Measurements from ENCODE around the gene CISH.

The CISH gene, protein sequence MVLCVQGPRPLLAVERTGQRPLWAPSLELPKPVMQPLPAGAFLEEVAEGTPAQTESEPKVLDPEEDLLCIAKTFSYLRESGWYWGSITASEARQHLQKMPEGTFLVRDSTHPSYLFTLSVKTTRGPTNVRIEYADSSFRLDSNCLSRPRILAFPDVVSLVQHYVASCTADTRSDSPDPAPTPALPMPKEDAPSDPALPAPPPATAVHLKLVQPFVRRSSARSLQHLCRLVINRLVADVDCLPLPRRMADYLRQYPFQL

DNA sequence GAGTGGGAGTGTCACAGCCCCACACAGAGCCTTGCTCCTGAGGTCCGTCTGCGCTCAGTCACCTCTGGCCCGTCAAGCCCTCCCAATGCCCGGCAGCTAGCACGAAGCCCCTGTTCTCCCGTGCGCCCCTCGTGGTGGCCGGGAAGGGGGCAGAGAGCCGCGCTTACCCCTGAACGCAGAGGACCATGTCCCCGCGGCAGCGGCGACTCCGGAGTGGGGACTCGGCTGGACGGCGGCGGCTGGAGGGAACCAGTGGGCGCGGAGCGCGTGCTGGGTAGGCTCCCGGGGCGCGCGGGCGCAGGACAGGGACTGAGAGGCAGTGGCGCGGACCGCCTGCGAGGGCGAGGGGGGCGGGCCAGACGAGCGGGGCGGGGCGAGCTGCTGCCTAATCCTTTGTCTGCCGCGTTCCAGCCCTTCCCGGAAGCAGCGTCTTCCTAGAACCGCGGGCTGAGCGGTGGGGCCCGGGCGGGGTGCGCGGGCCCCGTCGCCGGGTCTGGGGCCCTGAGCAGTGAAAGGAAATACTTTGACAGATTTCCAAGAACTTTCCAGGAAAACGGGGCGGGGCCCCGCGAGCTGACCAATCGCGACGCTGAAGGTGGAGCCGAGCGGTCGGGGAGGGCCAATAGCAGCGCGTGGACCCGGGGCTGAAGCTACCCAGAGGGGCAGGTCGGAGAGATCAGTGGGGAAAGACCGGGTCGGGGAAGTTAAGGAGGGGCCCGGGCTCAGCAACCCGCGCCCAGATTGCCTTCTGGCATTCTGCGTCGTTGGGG lies at the start of gene CISH:
TSS of gene CISH (minus strand) at position 311 of the 770 bp plus-strand sequence. CDS start at position 187, 124 bp downstream.
- peak; percentile 93 for DNase-seq (ENCODE audit: low read depth)

DNA sequence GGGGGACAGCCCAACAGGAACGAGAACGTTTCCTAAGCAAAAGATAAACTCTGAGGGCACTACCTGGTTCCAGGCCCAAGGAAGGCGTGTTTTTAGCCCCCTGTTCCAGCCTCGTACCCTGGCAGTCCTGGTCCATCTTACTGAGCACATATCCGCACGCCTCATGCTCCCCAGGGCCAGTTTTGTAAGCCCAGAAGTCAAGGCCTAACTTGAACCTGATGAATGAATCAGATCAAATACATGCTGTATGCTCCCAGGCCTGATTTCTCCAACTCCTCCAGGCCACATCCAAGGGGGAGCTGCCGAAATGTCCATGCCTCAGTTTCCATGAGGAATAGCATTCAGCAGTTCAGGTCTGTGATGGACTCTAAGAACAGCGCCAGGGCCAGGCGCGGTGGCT lies 48.8 kb upstream of the CISH start:
- no peak for DNase-seq (ENCODE audit: low read depth)

DNA sequence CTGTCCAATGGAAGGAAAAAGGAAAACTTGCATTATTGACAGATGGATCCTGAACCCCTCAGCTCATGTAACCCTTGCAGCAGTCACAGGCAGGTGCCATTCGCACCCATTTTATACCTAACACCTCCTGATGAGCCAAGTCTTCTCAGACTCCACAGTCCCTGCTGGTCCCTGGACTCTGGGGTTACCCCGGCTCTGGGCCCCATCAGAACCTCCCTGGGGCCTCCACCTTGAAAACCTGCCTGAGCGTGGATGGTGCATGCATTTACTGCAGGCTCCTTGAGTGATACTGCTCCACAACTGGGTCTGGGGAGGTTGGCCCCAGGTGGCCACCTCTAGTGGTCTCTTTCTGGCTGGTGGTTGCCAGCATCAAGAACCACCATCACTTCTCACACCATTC lies 47.3 kb upstream of the CISH start:
- no peak for DNase-seq (ENCODE audit: low read depth)

DNA sequence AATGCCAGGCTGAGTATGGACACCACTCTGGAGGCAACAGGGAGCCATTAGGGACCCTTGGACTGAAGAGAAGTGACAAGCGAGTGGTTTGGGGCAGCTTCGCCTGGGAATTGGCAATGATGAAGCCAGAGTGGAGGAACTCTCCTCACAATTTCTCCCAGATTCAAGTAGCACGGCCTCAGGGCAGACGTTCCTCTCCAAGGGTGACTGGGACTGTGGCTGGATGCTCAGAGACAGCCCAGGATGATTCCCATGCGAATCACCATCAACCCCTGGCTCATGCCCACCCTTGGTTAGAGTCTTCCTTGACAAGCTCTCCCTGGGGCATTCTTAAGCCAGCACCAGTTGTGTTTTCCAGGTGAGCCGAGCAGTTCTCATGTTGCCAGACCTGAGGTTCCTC lies 46.8 kb upstream of the CISH start:
- DNase-seq (ENCODE audit: low read depth) = no peak

DNA sequence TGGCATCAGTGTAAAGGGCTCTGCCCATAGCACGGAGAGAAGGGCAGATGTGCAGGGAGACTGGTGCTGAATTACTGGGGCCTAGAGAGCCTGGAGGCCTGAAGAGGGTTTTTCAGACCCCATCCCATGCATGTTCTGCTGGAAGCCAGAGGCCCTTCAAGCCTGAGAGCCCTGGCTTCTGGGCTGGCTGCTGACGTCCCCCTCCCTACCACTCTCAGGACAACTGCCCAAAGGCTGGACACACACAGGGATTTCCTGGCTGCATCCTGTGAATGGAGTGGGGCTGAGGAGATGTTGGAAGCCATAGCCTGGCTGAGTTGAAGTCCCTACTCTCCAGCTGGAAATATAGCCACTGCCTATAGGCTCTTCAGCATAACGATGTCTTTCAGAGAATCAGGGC lies 46.2 kb upstream of the CISH start:
- DNase-seq (ENCODE audit: low read depth) = no peak

DNA sequence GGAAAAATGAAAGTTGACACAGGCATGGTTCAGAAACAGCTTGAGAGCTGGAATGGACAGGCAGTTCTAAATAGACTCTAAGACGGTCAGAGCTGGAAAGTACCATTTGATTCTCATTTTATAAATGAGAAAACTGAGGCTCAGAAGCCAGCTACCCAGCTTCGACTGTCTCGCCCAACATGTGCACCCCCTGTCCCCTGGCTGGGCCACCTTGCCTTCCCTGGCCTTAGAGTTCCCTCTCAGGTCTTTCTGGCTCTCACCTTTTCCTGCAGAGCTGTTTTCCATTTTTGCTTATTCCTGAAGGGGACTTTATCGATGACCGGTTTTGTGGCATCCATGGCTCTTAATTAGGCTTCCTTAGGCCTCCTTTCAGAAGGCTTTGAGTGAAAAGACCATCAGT lies 45.8 kb upstream of the CISH start:
- DNase-seq (ENCODE audit: low read depth) = no peak

DNA sequence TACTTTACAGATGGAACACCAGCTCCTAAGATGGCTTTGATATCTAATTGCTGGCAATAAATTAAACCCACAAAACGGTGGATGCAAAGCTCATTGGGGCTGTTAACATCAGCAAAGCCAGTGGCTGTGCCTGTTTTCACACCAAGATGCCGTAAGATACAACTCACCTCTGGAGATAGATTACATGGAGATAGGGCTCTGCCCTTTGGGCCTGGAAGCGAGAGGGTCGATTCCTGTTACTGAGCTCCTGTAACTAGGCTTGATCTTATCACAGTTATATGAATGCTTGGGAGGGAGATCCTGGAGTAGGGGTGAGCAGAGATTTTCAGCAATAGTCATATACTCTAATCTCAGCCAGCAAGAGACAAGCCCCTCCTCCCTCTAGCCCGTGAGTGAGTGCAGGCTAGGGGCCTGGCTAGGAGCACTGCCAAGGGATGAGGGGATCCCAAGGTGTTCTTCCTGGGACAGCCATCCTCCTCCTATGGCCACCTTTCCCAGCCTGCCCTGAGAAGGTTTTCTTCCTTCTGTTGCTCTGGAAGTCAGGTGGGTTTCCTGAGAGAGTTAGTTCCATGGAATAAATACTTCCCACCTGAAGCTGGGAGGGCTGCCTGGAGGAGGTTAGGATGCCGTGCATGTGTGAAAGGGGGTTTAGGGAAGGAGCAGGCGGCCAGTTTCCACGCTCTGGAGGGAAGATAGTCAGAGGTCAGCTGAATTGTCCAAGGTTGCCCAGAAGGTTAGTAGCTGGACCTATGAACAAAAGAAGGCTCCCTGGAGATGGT lies 45.0 kb upstream of the CISH start:
- no peak for DNase-seq (ENCODE audit: low read depth)

DNA sequence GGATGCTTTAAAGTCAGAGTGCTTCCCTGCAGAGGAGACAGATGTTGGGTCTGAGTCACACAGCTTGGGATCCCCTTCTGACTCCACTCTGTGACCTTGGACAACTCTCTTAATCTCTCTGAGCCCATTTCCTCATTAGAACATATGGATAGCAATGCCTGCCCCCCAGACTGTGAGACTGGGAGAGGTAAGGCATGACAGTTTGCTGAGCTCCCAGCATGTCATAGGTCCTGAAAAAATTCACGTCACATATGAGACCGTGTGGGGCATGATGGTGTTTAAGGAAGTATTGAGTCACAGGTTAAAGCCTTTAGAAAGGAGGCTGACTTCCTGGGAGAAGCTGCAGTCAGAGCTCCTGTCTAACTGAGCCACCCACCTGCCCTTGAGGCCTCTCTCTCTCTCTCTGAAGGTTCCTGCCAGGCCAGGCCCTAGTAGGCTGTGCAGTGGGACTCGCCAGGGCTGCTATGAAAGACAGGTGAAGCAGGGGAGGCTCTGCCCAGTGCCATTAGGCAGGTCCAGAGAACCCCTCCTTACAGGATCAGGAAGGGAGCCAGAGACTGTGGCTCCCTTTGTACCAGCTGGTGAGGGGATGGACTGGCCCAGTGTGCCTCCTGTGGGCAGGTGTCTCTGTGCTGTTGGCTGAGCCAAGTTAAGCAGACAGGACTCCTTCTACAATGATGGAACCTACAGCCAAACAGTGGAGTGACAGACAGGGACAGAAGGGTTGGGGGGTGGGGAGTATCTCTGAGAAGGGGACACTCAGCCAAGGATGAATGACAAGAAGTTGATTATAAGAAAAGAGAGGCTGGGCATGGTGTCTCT lies 43.6 kb upstream of the CISH start:
- DNase-seq (ENCODE audit: low read depth) = no peak

DNA sequence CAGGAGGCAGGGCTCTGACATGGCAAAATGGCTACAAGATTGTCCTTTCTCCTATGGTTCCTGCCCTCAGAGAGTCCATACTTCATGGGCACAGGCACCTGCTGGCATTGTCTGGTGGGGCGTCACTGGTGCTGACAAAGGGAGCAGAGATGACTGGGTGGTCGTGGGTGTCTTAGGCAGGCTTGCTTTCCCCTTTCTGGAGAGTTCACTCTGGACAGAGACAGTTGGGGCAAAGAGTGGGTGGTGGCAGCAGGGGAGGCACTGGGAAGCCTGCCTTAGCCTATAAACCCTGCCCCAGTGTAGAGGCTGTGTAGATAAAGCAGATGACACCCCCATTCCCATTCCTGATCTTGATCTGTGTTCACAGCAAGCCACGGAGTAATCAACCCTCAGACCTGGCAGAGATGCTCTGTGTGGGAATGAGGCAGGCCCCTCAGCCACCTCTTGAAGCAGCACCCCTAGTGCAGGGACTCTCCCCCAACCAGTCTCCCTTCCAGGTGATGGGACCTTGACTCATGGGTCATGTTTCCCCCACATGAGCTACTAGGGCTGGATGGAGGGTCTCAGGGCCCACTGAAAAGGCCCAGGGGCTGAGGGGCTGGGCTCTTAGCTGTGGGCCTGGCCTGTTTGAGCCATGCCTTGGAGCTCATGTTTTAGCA lies 42.5 kb upstream of the CISH start:
- no peak for DNase-seq (ENCODE audit: low read depth)

DNA sequence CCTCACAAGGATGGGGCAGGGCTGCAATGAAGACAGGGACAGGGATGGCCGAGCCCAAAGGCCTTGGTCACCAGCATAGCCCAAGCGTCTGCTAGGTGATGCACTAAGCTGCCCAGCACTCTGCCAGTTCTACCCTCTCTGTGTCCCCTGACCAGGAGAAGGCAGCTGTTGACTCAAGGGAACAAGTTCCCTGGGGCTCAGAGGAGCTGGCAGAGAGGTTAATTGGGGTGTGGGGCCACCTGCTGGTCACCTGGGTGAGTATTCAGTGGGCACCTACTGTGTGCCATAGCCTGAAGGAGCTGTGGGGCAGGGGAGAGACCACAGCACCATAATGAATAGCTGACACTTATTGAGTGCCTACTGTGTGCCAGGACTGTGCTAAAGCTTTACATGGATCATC lies 41.1 kb upstream of the CISH start:
- peak; percentile 34 for DNase-seq (ENCODE audit: low read depth)

DNA sequence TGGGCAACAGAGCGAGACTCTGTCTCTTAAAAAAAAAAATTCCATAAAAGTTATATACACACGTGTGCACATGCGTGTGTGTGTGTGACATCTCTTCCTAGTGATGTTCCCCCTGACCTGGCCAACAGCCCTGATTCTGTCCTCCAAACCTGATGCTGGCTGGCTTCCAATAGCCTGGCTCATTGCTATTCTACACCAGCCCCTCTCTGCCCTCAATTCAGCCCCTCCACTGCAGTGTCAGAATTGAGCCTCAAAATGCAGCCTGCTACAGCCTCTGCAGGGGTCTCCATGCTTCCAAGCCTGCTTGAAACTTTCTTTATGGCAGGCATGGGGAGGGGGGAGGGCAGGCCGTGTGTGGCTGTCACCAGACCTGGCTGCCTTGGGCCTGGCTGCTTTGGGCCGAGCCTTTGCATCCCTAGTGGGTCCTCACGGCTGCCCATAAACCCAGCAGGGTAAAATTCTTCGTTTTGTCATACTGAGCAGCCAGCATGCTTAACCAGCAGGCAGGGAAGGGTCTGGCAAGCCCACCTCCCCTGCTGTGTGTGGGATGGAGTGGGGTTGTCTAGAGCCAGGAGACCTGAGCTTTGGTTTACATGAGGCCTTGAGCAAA lies 40.5 kb upstream of the CISH start:
- no peak for DNase-seq (ENCODE audit: low read depth)

DNA sequence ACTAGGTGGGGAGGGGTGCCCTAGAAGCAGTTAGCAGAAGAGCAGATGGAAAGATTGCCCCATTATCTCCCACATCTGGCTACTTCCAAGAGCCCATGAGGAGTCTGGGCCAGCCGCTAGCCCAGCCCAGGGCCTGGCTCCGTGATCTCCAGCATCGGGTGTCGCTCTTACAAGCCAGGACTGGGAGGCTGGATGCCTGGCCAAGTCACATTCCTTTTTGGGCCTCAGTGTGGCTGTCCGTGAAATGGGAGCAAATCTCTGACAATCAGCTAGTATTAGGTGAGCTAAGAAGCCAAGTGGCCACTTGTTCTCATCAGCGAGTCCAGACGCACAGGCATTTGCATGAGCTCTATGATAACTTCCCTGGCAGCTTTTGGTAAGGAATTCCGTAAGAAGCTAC lies 39.9 kb upstream of the CISH start:
- DNase-seq (ENCODE audit: low read depth) = no peak

DNA sequence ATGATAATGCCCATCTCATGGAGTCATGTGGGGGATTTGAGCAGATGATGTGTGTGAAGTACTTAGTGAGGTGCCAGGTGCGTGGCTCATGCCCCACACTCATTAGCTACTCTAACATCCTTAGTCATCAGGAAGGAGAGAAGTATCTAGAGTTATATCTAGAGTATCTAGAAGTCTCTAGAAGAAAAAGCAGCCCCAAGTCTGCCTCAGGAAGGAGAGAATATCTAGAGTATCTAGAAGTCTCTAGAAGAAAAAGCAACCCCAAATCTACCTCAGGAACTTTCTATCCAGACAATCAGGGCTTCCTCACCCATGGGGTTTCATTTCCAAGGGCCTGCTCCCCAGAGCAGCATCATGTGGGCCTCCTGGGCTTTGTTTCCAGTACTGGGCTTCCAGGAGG lies 38.4 kb upstream of the CISH start:
- no peak for DNase-seq (ENCODE audit: low read depth)

DNA sequence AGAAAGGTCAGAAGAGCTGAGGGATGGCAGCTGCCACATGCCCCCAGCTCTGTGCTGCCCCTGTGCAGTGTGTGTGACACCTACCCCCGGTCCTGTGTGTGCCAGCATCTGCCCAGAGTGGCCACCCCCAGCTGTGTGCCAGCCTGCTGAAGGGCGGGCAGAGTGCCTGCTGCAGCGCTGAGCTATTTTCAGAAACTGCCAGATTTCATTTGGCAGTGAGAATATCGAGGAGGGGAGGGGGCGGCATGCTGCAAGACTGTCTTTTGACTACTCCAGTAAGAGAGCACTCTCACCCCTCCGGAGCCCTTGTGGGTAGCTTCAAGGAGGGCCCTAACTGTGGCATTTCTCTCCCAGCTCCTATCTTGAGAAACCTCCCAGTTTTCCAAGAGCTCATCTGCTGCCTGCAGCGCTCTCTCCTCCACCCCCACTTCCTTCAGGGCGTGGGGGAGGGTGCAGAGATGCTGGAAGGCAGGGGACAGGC lies 37.9 kb upstream of the CISH start:
- no peak for DNase-seq (ENCODE audit: low read depth)

DNA sequence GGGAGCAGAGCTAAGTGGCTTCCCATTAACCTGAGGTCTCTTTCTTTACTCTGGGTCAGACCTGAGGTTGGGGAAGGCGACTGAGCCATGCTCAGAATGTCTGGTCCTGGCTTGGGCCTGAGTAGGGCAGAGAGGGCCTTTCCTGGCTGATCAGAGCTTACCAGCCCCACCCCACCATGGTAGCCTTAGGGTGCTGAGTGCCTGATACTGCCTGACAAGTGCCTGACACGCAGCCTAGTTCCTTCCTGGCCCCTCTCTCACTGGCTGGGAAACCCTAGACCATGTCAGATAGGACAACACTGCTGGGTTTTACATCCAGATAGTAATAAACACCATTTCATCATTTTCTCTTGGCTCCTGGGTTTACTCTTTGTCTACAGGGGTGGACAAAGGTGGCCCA lies 37.4 kb upstream of the CISH start:
- DNase-seq (ENCODE audit: low read depth) = no peak

DNA sequence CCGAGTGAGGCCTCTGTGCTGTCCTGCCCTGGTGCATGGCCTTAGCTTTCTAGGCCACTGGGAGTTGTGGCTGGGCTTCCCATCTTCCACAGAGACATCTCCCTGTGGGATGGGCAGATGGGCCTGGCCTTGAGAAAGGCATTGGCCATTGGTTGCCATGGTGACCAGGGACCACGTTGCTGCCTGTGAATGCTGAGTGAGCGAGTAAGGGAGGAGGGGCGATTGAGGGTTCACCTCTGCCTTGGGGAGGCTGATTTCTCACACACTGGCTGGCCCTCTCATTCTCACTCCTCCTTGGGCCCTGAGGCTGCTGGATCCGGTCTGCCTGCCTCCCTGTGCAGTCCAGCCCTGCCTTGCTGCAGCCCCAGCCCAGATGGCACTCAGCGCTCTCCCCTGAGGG lies 36.7 kb upstream of the CISH start:
- DNase-seq (ENCODE audit: low read depth) = no peak

DNA sequence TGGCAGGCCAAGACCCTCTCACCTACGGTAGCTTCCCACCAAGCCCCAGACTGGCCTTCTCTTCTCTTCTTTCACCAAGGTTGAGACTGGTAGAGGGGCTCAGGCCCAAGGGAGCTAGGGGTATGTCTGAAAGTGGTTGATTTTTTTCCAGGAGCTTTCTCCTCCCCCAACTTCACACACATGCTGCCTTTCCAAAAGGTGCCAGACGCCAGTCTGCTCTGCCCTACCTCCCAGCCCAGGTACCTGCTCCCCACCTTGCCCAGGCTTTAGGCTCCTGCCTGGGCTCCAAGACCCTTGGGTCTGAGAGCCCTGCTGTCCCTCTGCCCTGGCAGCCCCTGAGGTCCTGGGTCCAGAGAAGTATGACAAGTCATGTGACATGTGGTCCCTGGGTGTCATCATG lies 33.8 kb upstream of the CISH start:
- no peak for DNase-seq (ENCODE audit: low read depth)

DNA sequence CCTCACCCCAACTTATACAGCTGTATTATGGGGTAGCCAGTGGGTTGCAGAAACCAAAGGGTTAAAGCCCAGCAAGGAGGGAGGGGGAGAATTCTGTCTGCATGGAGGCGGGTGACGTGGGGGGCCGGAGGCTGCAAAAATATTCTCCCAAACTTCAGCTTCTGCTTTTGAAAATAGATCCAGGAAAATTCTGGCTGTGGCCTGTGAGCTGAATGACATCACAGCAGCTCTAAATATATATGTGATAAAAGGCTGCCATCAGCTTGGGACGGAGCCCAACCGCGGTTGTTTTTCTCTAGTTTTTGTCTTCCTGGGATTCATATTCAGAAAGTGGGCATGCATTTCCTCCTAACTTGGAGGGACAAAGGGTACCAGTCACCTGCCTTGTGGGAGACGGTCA lies 33.0 kb upstream of the CISH start:
- no peak for DNase-seq (ENCODE audit: low read depth)

DNA sequence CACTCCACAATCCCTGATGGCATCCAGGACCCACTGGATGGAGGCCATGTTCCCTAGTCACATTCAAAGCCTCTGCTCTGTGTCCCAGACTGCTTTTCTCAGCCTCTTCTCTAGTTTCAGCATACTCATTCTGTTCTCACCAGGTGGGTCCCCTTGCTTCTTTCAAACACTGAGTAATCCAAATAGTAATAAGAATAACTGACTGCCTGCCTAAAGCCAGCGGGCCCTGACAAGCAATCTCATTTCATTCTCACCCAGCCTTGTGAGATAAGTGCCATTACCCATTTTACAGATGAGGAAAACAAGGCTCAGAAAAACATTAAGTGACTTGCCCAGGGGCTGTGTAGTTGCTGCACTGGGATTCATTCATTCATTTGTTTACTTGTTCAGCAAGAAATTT lies 30.8 kb upstream of the CISH start:
- DNase-seq (ENCODE audit: low read depth) = no peak

DNA sequence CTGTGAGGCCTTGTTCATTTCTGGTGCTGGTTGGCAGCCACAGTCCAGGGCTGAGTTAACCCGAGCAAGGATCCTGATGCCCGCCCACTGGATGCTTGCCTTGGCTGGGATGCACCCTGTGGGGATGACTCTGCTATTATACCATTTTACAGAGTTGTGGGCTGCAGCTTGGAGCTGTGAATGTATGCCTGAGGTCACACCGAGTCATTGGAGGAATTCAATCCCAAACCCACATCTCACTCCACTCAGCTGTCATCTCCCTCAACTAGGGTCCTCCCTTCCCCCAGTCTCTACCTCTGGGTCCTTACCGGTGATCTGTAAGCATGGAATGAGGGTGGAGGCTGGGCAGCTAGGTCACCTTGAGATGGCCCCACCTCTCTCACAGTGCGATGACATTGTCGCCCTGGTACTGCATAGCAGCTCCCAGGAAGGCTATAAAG lies 27.5 kb upstream of the CISH start:
- DNase-seq (ENCODE audit: low read depth) = no peak

DNA sequence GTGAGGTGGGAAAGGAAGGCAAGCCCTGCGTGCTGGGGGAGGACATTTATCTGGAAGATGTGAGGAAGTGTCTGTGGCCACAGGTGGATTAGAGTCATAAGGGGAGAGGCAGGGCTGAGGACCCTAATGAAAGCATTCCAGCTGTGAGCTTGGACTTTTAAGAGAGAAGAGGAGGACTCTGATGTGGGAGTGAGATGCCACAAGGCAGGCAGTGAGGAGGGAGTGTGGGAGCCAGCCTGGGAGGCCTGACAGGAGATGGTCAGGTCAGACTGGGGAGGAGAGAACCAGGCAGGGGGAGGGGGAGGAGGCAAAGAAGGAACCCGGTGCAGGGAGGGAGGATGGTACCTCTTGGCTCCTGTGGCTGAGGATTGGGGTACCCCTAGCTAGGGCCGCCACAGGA lies 26.4 kb upstream of the CISH start:
- no peak for DNase-seq (ENCODE audit: low read depth)

Measured in activated T-helper 9 cell treated with anti-CD3 and anti-CD28 coated beads, Interleukin-2, amount 50 U/mL, for 16 hours (primary cell).